ENCODE results near the gene HERPUD1.

DNA sequence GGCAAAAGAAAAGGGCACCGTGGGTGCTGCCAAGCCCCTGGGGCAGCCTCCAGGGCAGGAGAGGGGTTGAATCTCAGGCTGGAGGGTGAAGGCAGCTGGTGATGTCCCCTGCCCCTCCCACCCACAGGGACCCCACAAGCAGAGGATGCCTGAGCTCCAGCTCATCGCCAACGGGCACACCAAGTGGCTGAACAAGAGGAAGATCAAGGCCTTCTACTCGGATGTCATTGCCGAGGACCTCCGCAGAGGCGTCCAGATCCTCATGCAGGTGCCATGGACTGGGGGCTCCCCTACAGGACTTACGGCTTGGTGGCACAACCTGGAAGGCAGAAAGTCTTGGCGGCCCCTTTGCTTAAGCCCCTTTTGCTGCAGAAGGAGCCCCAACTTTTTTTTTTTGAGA, 45.1 kb upstream of the HERPUD1 start:
- TF ChIP-seq CTCF (IDR thresholded peaks at IDR 0.05) (no peak), POLR2A (IDR thresholded peaks at IDR 0.05) (no peak)

Data from esophagus squamous epithelium (tissue), 4 donors.